Embryonic facial prominence (tissue), 1 donor: ENCODE data around the gene LIN52.

Experiments
- DNase-seq: peaks from one replicate; pipeline ENCODE4 v3.0.0-alpha.2; 2016; ENCODE audit errors: extremely low spot score

The LIN52 gene

DNA sequence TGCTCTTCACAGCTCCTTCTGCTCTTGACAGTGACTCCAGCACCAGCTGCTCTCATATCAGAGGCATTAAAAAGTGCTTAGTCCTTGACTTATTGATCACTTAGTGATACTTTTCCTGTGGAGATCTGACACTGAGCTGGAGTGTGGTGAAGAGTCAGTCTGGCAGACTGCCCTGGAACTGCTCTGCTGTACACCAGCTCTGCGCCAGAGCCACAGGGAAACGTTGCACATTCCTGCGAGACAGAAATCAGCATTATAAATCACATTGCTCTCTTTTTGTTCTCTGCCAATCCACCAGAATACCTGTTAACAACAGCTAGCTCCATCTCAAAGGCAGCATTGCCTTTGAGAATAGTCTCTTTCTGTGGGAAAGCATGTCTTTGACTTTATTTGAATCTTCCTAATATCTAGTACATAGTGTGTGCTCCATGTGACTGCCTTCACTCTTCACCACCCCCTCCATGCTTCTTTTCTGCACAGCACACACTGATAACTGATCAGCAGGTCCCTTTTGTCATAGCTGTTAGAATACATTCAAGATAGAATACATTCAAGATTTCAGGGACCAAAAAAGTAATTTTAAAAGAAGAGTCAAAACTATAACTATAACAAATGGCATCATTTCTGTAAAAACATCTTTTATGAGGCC lies 106.3 kb downstream of the LIN52 start:
- DNase-seq, result no peak

DNA sequence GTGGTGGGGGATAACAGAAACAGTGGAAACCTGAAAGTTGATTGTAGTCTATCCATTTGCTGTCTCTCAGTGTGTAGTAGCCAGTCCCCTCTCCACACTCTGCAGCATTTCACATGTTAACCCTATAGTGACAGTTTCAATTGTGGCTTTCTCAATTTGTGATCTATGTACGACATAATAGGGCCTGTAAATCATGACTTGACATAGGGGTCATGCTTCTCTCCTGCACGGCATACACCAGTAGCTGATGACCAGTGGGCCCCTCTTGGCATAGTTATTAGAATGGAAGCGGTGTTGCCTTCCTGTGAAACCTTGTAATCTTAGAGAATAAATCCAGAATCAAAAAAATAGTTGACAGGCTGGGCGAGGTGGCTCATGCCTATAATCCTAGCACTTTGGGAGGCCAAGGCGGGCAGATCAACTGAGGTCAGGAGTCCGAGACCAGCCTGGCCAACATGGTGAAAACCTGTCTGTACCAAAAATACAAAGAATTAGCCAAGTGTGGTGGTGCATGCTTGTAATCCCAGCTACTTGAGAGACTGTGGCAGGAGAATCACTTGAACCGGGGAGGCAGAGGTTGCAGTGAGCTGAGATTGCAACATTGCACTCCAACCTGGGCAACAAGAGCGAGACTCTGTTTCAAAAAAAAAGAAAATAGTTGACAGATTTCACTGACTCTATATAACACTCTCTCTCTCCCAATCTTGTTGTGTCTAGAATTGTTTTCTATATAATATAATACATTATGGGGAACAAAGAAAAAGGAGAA lies 109.9 kb downstream of the LIN52 start:
- DNase-seq, result no peak

DNA sequence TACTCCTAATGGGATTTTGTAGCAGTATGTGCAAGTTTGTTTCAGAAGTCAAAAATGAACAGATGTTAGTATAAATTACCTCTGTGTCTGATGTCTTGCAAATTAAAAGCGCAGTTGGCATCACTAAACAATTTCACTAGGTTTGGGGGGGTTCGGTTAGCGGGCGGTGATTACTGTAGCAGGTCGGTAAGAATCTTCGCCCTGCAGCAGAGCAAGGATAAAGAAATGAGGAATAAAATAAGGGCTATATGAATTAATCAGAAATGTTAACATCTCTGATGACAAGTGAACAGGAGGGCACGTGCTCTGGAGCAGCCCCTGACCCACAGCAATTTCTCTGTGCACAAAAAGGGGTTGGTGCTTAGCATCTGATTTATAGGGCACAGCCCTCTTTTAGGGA lies 110.9 kb downstream of the LIN52 start:
- DNase-seq, result no peak

DNA sequence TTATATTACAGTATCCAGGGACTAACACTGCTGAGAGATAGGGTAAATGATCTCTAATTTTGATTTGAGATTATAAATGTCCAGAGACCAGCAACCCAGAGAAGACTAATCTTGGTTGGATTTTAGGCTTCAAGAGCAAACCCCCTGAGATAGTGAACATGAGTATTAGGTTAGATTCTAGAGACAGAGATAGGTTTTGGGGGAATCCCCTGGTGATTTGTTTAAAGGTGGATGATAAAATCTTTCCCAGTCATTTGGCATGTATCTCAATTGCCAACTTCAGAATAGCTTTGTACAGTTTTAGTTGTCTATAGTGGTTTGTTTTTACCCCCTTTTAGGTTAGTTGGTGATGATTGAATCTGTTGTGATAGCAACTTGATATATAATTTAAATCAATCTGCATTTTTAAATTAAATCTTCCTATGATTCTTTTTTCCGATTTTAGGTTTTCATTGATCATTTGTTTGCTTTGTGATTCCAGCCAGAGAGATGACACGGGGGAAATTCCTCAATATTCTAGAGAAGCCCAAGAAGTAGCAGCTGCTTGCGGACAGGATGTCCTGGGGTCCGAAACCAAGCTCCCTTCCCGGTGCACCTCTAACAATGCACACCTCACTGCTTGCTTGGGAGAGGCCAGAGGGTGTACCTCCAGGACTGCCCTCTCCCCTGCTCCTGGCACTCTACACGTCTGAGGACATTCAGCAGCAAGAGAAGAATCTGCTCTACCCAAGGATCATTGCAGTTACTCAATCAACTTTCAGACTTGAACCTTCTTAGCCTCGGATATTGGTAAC lies 113.9 kb downstream of the LIN52 start:
- no peak for DNase-seq

DNA sequence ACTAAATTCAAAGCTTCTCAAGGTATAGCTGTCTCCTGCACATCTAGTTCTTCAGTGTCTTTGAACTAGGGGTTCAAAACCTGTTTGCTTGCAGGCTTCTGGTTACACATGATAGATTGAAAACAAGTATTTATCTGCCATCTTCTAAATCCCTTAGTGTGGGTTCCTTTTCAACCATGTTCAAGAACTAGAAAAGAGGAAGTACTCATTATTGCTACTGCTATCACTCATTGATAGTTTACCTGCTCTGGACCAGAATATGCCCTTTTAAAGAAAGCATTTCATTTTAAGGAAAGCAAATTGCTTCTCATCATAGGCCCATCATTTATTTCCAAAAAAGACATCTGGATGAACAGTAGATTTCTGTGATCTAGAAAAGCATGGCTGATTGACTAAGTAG lies 117.4 kb downstream of the LIN52 start:
- DNase-seq, result no peak

DNA sequence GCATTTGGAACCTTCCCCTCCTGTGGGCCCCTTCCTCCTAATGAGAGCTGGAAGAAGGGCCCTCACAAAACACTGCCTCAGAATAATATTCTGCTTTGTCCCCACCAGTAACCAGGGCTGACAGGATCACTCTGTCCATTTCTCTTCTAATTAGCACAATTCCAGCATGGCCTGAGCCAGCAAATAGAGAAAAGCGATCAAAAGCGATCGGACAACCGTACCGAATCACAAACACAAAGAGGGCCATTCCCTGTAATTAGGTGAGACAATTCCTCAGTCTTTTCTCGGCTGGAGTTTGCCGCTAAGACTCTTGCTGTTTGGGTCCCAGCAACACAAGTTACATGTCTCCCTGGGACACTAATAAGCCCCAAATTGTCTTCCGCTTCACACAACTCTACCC lies 118.9 kb downstream of the LIN52 start:
- no peak for DNase-seq

DNA sequence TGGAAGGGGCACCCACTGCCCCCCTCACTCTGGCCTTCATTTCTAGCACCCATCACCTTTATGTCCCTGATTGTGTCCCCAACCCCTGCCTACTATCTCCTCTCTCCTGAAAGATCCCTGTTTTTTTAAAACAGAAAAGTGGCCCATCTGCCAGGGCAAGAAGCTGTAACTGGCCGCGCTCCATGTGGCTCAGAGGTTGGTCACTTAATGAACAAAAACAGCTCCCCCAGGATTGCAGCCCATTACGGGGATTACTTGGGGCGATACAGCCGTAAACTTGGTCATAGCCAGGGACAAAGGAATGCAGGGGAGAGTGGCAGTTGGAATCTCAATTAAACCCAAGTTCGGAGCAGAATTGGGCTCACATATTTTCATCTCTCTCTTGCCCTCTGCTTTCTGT lies 119.7 kb downstream of the LIN52 start:
- DNase-seq, result no peak

DNA sequence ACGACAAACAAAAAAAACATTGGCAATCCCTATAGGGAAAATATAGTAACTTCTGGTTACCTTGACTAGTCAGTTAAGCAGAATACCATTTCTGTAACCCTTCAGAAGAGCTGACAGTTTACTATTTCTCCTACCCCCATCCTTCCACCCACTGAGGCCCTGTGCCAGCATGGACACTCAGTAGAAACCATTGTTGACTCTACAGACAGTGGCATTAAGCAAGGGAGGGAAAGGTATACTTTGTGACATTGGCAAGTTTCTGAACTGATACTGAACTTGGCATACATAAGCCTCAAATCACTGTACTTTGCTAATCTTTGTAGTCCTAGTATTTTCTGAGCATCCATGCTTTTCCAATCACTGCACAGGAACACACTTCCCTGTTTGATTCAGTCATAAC lies 121.1 kb downstream of the LIN52 start:
- no peak for DNase-seq

DNA sequence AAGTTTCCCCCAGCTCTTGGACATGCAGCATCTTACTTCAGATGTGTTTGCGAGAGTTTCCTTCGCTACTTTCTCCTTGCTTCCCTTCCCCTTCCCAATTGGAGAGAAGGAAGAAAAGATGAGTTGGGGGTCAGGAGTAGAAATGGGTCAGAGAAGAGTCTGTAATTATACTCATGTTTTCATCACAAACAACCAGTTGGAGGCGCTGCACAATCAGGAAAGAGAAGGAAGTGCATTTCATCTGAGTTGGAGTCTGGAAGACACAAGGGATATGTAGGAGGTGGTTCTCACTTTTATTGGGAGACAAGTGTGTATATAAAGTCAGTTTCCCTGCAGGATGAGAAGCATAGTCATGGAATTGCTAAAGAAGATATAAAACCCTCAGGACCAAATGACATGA lies 123.2 kb downstream of the LIN52 start:
- DNase-seq, result no peak

DNA sequence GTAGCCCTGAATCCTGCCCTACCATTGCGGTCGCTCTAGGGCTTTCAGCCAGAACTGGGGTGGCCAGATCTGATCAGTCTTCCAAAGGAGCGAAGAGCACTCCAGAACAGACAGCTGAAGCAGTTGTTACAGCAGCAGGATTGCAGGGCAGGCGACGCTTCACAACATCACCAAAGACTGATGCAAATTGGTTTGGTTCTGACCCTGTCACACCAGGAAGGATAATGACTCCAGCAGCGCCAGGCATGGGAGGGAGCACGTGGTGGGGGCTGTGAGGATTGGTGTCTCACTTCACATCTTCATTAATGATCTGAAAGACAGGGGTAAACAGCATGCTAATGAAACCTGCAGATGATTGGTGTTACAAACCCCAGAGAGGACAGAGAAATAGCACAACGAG lies 123.9 kb downstream of the LIN52 start:
- DNase-seq, result no peak

DNA sequence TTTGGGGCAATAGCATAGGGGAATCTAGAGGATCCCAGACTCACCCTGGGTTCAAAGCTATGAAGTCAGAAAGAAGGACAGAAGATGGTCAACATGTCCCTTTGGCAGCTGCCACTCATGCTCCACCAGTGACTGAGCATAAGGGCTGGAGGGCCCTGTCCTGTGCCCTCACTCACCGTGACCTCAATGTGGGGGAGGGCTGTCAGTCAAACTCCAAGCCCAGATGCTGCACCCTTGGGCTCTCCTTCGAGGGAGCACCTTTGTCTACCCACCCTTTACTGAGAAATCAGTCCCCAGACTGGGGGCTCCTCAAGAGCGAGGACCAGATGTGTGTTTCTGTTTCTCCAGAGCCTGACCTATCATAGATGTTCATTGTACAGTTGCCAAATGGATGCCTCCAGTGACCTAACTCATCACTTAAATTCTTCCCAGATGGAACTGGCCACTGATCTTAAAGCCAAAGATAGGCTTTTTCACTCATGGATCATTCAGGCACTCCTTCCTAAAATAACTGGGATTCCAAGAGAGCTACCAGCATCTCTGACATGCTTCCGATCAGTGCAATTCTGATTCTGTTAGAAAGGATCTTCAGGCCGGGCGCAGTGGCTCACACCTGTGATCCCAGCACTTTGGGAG lies 127.3 kb downstream of the LIN52 start:
- no peak for DNase-seq

DNA sequence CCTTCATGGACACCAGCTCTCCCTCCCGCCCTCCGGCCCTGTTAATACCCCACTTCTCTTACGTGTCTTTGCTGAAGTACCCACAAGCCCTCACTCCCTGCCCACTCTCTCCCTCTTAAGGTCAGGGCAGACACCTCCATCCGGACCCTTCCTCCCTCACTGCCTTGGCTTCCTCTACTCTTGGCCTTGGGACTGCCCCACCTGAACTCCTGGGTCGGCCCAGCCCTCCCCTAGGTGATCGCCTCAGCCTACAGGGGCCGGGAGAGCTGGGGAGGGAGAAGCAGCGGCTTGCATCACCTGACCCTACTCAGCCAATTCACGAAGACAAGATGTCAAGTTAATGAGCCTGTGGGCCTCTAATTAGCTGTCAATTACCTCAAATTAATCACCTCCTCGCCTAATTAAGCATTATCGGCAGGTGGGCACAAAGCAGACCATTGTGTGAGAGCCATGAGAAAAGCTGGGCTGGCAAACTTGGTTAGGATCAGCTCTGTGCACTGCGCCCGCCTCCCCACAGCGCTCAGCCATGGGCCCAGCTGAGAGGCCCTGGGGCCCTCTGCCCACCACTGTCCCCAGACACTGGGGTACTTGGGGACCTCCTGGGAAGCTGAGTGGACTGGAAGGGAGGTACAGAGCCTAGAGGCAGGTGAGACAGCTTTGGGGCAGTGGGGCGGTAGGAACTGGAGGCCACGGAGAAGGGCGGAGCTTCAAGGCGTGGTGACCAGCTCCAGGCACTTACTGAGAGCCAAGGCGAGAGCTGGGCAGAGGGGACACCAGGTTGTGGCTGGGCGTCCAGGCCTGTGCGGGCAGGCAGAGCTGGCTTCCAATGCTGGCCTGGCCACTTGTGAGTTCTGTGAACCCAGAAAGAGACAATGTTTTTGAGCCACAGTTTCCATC lies 129.4 kb downstream of the LIN52 start:
- no peak for DNase-seq

DNA sequence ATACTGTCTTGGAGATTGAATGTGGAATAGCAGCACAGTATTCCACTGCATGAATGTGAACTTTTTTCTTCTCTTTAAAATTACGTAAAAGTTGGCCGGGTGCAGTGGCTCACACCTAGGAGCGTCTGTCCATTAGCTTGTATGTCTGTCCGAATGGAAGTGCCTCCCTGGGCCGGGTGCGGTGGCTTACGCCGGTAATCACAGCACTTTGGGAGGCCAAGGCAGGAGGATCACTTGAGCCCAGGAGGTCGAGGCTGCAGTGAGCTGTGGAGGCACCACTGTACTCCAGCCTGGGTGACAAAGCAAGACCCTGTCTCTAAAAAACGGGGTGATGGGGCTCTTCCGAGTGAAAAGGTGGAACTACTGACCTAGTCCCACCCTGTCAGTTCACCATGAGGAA lies 131.9 kb downstream of the LIN52 start:
- no peak for DNase-seq

DNA sequence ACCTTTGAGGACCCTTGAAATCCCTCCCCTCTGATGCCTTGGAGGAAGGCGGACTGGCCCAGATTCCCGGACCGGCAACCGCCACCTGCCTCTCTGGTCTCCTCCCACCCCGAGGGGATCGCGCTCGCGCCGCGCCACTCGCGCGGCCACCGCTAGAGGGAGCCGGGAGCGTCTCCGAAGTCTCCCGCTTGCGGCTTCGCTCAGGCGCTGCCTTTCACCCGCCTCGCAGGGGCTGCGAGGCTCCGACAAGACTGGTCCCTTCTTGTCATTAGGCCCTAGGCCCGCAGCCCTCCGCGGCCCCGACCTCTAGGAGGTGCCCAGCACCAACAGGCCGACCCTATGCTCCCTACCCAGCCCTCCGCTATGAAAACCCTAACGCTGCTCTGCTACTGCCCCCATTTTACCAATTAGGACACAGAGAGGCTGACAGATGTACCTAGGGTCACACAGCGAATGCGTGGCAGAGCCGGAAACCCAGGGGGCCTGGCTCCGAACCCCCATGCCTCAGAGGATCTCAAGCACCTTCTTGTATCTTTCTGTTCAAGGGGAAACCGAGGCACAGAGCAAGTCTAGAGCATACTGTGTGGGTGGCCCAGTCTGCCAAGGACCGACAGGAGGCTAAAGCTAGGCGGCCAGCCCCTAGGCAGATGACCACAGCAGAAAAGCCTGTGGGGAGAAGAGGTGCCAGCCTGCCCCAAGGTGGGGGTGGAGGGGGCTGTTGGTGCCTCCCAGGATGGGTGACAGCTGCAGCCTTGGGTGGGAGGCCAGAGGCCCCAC lies 133.1 kb downstream of the LIN52 start:
- DNase-seq, result no peak

DNA sequence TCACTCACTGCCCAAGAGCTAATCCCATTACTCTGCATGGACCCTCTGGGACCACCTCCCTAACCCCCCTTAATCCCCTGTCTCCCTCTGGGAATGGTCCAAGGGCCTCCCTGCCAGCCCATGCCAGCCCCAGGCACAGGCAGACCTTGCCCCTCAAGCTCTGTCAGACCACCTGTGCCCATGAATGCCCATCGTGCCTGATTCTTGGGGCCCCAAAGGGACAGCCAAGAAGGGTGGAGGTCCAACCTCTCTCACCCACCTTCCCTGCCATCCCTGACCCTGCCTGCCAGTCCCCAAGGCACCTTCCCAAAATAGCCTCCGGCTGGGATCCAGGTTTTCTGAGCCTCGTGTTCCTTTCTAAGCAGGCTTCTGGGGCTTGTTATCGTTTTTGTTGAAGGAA lies 133.7 kb downstream of the LIN52 start:
- DNase-seq, result no peak

DNA sequence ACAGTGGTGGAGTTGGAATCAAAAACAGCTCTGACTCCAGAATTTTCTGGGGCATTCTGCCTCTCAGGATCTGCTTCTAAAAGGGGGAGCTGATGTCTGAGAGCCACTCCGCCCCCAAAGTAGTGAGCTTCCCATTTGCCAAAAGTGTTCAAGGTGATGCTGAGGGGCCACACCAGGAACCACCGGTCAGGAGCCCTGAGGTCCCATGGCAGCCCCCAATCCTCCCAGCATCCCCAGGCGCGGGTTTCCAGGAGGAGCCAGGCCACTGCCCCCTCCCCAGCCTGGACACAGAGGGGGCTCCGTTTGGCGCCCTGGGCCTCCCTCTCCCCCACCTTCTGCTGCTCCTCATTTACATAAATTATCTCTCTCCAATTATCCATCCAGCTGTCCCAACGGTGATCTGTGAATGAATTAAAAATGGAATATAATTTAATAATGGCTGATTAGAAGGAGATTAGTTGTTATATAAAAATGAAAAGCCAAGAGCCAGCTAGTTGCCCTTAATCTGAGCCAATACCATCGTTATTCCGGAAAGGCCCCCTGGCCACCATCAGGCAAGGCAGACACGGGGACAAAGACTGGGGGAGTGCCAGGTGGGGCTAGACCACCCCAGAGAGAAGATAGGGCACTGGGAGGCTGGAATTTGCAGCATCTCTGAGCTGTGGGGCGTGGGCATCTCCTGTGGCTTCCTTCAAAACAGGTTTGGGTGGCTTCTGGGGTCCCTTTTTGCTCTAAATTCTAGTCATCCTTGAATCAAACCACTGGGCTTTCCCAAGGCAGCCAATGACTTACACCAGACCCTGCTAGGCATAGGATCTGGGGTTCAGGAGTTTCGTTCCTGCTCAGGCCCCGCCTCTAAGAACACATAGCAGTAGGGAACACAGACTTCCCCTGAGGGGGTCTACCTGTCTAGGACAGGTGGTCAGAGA lies 134.8 kb downstream of the LIN52 start:
- no peak for DNase-seq

DNA sequence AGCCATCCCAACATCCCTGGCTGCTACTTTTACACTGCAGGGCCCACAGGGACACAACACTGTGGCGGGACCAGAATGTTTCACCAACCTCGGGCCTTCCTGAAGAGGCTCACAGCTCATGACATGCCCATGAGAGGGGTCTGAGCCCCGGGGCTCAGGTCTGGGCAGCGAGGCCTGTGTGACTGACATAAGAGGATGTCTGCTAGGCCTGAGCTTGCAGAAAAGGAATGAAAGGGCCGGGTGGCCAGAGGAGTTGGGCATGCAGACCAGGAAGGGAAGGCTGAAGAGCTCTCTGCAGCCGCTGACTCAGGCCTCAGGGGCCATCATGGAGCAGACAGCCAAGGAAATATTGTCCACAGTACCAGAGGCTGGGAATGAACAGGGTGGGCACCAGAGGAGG lies 136.2 kb downstream of the LIN52 start:
- DNase-seq, result no peak

DNA sequence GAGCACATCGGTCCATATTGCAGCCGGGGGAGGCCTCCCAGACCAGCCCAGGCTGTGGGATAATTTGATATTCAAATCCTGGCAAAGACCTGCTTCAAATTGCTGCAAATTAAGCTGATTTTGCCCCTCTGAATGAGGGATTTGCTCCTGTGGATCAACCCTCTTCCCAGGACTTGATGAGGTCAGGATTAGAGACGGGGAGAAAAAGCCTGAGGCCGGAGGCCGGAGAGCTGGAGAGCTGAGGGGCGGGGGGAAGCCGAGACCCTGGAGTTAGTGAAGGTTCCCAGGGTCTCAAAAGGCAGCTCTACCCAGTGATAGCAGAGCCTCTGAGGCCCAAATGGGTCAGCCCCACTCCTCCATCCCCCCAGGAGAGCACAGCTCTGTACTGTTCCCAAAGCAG lies 137.0 kb downstream of the LIN52 start:
- DNase-seq, result no peak

DNA sequence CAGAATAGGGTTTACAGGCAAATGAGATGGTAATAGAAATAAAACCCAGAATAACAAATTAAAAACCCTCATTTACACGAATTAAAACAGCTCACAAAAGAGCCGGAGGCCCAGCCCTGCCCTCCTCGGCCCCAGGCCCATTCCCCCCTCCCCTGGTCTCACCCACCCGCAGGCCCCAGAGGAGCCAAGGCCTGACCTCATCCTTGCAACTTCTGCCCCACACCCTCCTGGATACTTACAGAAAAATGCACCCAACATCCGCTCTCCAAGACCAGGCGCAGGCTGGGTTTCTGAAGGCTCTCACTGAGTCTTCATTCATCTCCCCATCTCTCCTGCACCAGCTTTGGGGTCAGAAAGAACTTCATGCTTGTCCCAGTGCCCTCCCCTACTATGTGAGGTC lies 138.3 kb downstream of the LIN52 start:
- DNase-seq, result no peak

DNA sequence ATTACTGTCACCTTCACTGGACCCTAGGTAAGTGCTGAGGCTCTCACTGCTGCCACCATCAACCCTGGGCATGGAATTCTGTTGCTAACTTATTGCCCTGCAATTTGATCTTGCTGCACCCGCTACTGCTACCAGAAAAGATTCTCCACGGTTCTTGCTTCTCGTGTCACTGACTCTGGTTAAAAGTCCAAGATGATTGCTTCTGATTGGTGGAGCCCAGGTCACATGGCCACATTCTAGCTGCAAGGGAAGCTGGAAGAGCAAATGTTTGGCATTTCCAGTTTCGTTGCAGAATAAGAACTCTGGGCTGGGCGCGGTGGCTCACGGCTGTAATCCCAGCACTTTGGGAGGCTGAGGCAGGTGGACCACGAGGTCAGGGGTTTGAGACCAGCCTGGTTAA lies 147.0 kb downstream of the LIN52 start:
- DNase-seq, result no peak
